ENCODE results near the gene RAB11FIP4. TPM values are rescaled to one million over a fixed set of nuclear protein-coding genes. Genes with fewer than 3 reads are reported as not detected.

RAB11FIP4 gene
- total and polyA plus RNA-seq, 2 of the 13 experiments (the other 11 are each of a cell fraction or from before 2014, with no cell fraction given): 28.0 to 89.3 TPM

GRCh38 chr17:31487648-31488263, 96.3 kb downstream of the RAB11FIP4 start (continued):
- TF ChIP-seq ZBED4 (CRISPR knock-in tag; IDR thresholded peaks at IDR 0.05; ENCODE audit: borderline replicate concordance) (0 out of 2 replicates have a peak, but pooled peaks have one; percentile 23), ARHGAP35 (CRISPR knock-in tag; IDR thresholded peaks at IDR 0.05; ENCODE audit: borderline replicate concordance) (no peak), PPARG (CRISPR knock-in tag; conservative IDR thresholded peaks at IDR 0.05) (no peak), ZNF609 (CRISPR knock-in tag; IDR thresholded peaks at IDR 0.05; ENCODE audit: borderline replicate concordance) (0 out of 2 replicates have a peak, but pooled peaks have one; percentile 44), ZNF547 (CRISPR knock-in tag; IDR thresholded peaks at IDR 0.05) (peak; percentile 44; the same call in 1 of the 2 replicates), MYPOP (CRISPR knock-in tag; IDR thresholded peaks at IDR 0.05) (no peak), ZNF136 (CRISPR knock-in tag; IDR thresholded peaks at IDR 0.05; ENCODE audit: low read depth) (0 out of 2 replicates have a peak, but pooled peaks have one; percentile 36), NFYB (CRISPR knock-in tag; IDR thresholded peaks at IDR 0.05) (peak; percentile 44), TAF1 (CRISPR knock-in tag; IDR thresholded peaks at IDR 0.05) (peak; percentile 88), MLLT10 (CRISPR knock-in tag; IDR thresholded peaks at IDR 0.05) (no peak), ZNF768 (CRISPR knock-in tag; IDR thresholded peaks at IDR 0.05) (peak; percentile 44; the same call in 1 of the 2 replicates), ZNF557 (CRISPR knock-in tag; IDR thresholded peaks at IDR 0.05) (no peak), ZNF792 (CRISPR knock-in tag; IDR thresholded peaks at IDR 0.05) (0 out of 2 replicates have a peak, but pooled peaks have one; percentile 55), ZNF879 (CRISPR knock-in tag; IDR thresholded peaks at IDR 0.05) (no peak), JUNB (CRISPR knock-in tag; IDR thresholded peaks at IDR 0.05; ENCODE audit: borderline replicate concordance) (no peak), SP5 (CRISPR knock-in tag; IDR thresholded peaks at IDR 0.05; ENCODE audit: borderline replicate concordance, low read depth) (peak; percentile 15; the same call in 1 of the 2 replicates), RBM22 (optimal IDR thresholded peaks at IDR 0.05; ENCODE audit: low read length) (no peak), ZSCAN25 (CRISPR knock-in tag; IDR thresholded peaks at IDR 0.05) (0 out of 2 replicates have a peak, but pooled peaks have one; percentile 31), RARA (CRISPR knock-in tag; IDR thresholded peaks at IDR 0.05) (no peak), ZNF607 (CRISPR knock-in tag; IDR thresholded peaks at IDR 0.05; ENCODE audit: borderline replicate concordance) (peak; percentile 15; the same call in 1 of the 2 replicates), ZNF430 (CRISPR knock-in tag; IDR thresholded peaks at IDR 0.05) (peak; percentile 33; the same call in 1 of the 2 replicates)

Measured in HepG2 (cell line).